ENCODE measurements around the gene VANGL2. TPM values are rescaled to one million over a fixed set of nuclear protein-coding genes. Genes with fewer than 3 reads are reported as not detected.
A peak's percentile ranks its signal among the peaks of the same experiment; 100 is the strongest.

VANGL2 gene
- total and polyA plus RNA-seq, 4 experiments from 2014 or later = not detected

DNA sequence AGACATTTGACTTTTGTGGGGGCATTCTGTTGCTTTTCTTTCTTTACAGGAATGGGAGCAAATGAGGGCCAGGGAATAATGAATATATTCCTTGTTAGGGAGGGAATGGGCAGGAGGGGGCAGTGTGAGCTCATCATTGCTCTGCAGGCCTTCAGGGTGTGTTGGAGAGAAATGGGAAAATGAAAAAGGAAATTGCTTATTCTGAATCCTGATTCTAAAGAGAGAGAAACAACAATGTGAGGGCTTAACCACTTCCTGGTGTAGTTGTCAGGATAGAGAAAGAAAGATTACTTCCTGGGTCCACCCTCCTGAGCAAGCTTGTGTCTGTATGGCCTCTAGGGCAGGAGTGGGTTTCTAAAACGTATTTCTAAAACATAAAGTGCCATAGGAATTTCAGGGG is 28.3 kb downstream of the VANGL2 start:
- ChIA-PET CTCF (ENCODE audit: partially characterized antibody) (interaction anchor here (0.7 to 5.9 kb wide), 47 partner anchors 8 to 339 kb away, joined by 3 to 115 read pairs (median 5); no protein-coding TSS in a partner anchor), POLR2A (ENCODE audit: partially characterized antibody) (interaction anchor here (0.6 to 5.2 kb wide), 31 partner anchors 9 to 278 kb away, joined by 3 to 53 read pairs (median 4); partner anchors contain the start of genes CD84, SLAMF1 and SLAMF6)
- peak overlapping the region; percentile 57 for H3K27ac ChIP-seq (ENCODE audit: low read depth, low read length)
- H3K4me1 Mint-ChIP-seq = peaks cover 49 to 63% (median 57%) of the 10 kb centered on the region in 4 donors
- no peaks in the 10 kb centered on the region for H3K36me3 ChIP-seq (ENCODE audit: insufficient read depth, low read length)
- H3K36me3 Mint-ChIP-seq = no peaks in the 10 kb centered on the region
- peak overlapping the region in 1 of 2 donors; percentile 11 for H3K4me3 ChIP-seq (ENCODE audit: low read length in 2 of 2)
- peak overlapping the region; percentile 76 to 96 (median 92) for H3K27ac Mint-ChIP-seq
- intact Hi-C loops (cut with micrococcal nuclease) = loop anchor here (1.0 to 2.0 kb wide), 6 partner anchors 56 to 179 kb away; partner anchors contain the start of gene SLAMF6
- DNase-seq = peak in 3 of 5 donors; percentile 41 to 47 (median 41)
- H3K27me3 ChIP-seq (ENCODE audit: insufficient read depth, low read length) = no peaks in the 10 kb centered on the region
- peak overlapping the region; percentile 10 to 74 (median 60) for H3K4me3 Mint-ChIP-seq
- H3K27me3 Mint-ChIP-seq = no peaks in the 10 kb centered on the region
- no peaks in the 10 kb centered on the region for H3K9me3 Mint-ChIP-seq
- H3K9me3 ChIP-seq (ENCODE audit: control insufficient read depth in 1 of 2, low read length in 2 of 2) = no peaks in the 10 kb centered on the region
- H3K4me1 ChIP-seq (ENCODE audit: insufficient read depth, low read length) = peaks cover 68% of the 10 kb centered on the region

- peak overlapping the region; percentile 57 for H3K27ac ChIP-seq (ENCODE audit: low read depth, low read length)
- peaks cover 49 to 64% (median 57%) of the 10 kb centered on the region in 4 donors for H3K4me1 Mint-ChIP-seq
- POLR2A ChIA-PET (ENCODE audit: partially characterized antibody) = interaction anchor here (0.7 to 5.2 kb wide), 30 partner anchors 9 to 278 kb away, joined by 3 to 53 read pairs (median 4); partner anchors contain the start of genes CD84, SLAMF1 and SLAMF6
- H3K27me3 Mint-ChIP-seq = no peaks in the 10 kb centered on the region
- no peaks in the 10 kb centered on the region for H3K36me3 Mint-ChIP-seq
- intact Hi-C loops (cut with micrococcal nuclease) = loop anchor here (1.0 to 2.0 kb wide), 4 partner anchors 56 to 115 kb away; no protein-coding TSS in a partner anchor
- H3K9me3 Mint-ChIP-seq = peaks cover 0 to under 1% (median 0%) of the 10 kb centered on the region in 8 donors
- DNase-seq = no peak
- peak overlapping the region in 1 of 2 donors; percentile 11 for H3K4me3 ChIP-seq (ENCODE audit: low read length in 2 of 2)
- no peaks in the 10 kb centered on the region for H3K27me3 ChIP-seq (ENCODE audit: insufficient read depth, low read length)
- no peaks in the 10 kb centered on the region for H3K36me3 ChIP-seq (ENCODE audit: insufficient read depth, low read length)
- H3K9me3 ChIP-seq (ENCODE audit: control insufficient read depth in 1 of 2, low read length in 2 of 2) = no peaks in the 10 kb centered on the region
- CTCF ChIA-PET (ENCODE audit: partially characterized antibody) = interaction anchor here (0.7 to 5.9 kb wide), 41 partner anchors 8 to 339 kb away, joined by 3 to 115 read pairs (median 5); no protein-coding TSS in a partner anchor
- peak overlapping the region; percentile 76 to 96 (median 92) for H3K27ac Mint-ChIP-seq
- H3K4me3 Mint-ChIP-seq = peak overlapping the region; percentile 21 to 75 (median 64)
- peaks cover 68% of the 10 kb centered on the region for H3K4me1 ChIP-seq (ENCODE audit: insufficient read depth, low read length)
Measured at GRCh38 chr1:160429125-160429561, 28.8 kb downstream of the VANGL2 start.

- peaks cover 0 to 7% (median 2%) of the 10 kb centered on the region in 8 donors for H3K9me3 Mint-ChIP-seq
- ChIA-PET POLR2A (ENCODE audit: partially characterized antibody) (interaction anchor here (0.7 to 5.2 kb wide), 28 partner anchors 8 to 277 kb away, joined by 3 to 53 read pairs (median 4); partner anchors contain the start of gene SLAMF6), CTCF (ENCODE audit: partially characterized antibody) (interaction anchor here (0.7 to 5.9 kb wide), 20 partner anchors 12 to 338 kb away, joined by 3 to 115 read pairs (median 7); no protein-coding TSS in a partner anchor)
- Histone ChIP-seq H3K27me3 (ENCODE audit: insufficient read depth, low read length) (no peaks in the 10 kb centered on the region), H3K9me3 (ENCODE audit: control insufficient read depth in 1 of 2, low read length in 2 of 2) (no peaks in the 10 kb centered on the region), H3K27ac (ENCODE audit: low read depth, low read length) (peak overlapping the region; percentile 57), H3K36me3 (ENCODE audit: insufficient read depth, low read length) (no peaks in the 10 kb centered on the region), H3K4me3 (ENCODE audit: low read length in 2 of 2) (no peak overlapping the region), H3K4me1 (ENCODE audit: insufficient read depth, low read length) (peaks cover 68% of the 10 kb centered on the region)
- intact Hi-C loops (cut with micrococcal nuclease) = loop anchor here (1.0 to 2.0 kb wide), 4 partner anchors 55 to 114 kb away; no protein-coding TSS in a partner anchor
- no peaks in the 10 kb centered on the region for H3K27me3 Mint-ChIP-seq
- peaks cover 0 to 2% of the 10 kb centered on the region in 2 donors for H3K36me3 Mint-ChIP-seq
- peaks cover 51 to 72% (median 58%) of the 10 kb centered on the region in 4 donors for H3K4me1 Mint-ChIP-seq
- peak overlapping the region; percentile 21 to 75 (median 65) for H3K4me3 Mint-ChIP-seq
- peak in 2 of 5 donors; percentile 36 to 41 for DNase-seq
- H3K27ac Mint-ChIP-seq = peak overlapping the region; percentile 76 to 96 (median 92)
Measured at GRCh38 chr1:160429702-160430535, 29.6 kb downstream of the VANGL2 start.

GRCh38 chr1:160431006-160431405 is 30.6 kb downstream of the VANGL2 start:
- H3K4me1 Mint-ChIP-seq = peaks cover 52 to 81% (median 60%) of the 10 kb centered on the region in 4 donors
- POLR2A ChIA-PET (ENCODE audit: partially characterized antibody) = interaction anchor here (0.8 to 5.2 kb wide), 11 partner anchors 10 to 365 kb away, joined by 3 to 53 read pairs (median 4); partner anchors contain the start of genes LY9 and SLAMF6
- CTCF ChIA-PET (ENCODE audit: partially characterized antibody) = interaction anchor here (0.9 to 5.9 kb wide), 8 partner anchors 16 to 177 kb away, joined by 3 to 115 read pairs (median 4); no protein-coding TSS in a partner anchor

GRCh38 chr1:160431571-160431970 is 31.2 kb downstream of the VANGL2 start:
- Mint-ChIP-seq H3K36me3 (peaks cover 0 to 4% of the 10 kb centered on the region in 2 donors), H3K27ac (peak overlapping the region; percentile 68 to 95 (median 80)), H3K4me3 (peak overlapping the region in 5 of 8 donors; percentile 15 to 57 (median 23)), H3K27me3 (no peaks in the 10 kb centered on the region), H3K9me3 (peaks cover 0 to 17% (median 3%) of the 10 kb centered on the region in 8 donors), H3K4me1 (peaks cover 52 to 86% (median 65%) of the 10 kb centered on the region in 4 donors)
- ChIA-PET POLR2A (ENCODE audit: partially characterized antibody) (interaction anchor here (1.1 to 5.2 kb wide), 5 partner anchors 14 to 365 kb away, joined by 3 to 35 read pairs (median 7); partner anchors contain the start of genes LY9 and SLAMF6), CTCF (ENCODE audit: partially characterized antibody) (interaction anchor here (0.9 to 5.9 kb wide), 9 partner anchors 16 to 337 kb away, joined by 3 to 115 read pairs (median 4); no protein-coding TSS in a partner anchor)
- no peaks in the 10 kb centered on the region for H3K27me3 ChIP-seq (ENCODE audit: insufficient read depth, low read length)
- H3K4me3 ChIP-seq (ENCODE audit: low read length in 2 of 2) = no peak overlapping the region
- no peaks in the 10 kb centered on the region for H3K9me3 ChIP-seq (ENCODE audit: control insufficient read depth in 1 of 2, low read length in 2 of 2)
- H3K27ac ChIP-seq (ENCODE audit: low read depth, low read length) = no peak overlapping the region
- intact Hi-C loops (cut with micrococcal nuclease) = no loop called here
- no peak for DNase-seq
- peaks cover 69% of the 10 kb centered on the region for H3K4me1 ChIP-seq (ENCODE audit: insufficient read depth, low read length)
- no peaks in the 10 kb centered on the region for H3K36me3 ChIP-seq (ENCODE audit: insufficient read depth, low read length)

More at GRCh38 chr1:160431006-160431405, 30.6 kb downstream of the VANGL2 start:
- Histone ChIP-seq H3K36me3 (ENCODE audit: insufficient read depth, low read length) (no peaks in the 10 kb centered on the region), H3K9me3 (ENCODE audit: control insufficient read depth in 1 of 2, low read length in 2 of 2) (no peaks in the 10 kb centered on the region), H3K27me3 (ENCODE audit: insufficient read depth, low read length) (no peaks in the 10 kb centered on the region), H3K27ac (ENCODE audit: low read depth, low read length) (no peak overlapping the region), H3K4me1 (ENCODE audit: insufficient read depth, low read length) (peaks cover 68% of the 10 kb centered on the region), H3K4me3 (ENCODE audit: low read length in 2 of 2) (no peak overlapping the region)
- Mint-ChIP-seq H3K27ac (peak overlapping the region; percentile 69 to 94 (median 80)), H3K4me3 (peak overlapping the region in 4 of 8 donors; percentile 4 to 39 (median 19)), H3K27me3 (no peaks in the 10 kb centered on the region), H3K36me3 (peaks cover 0 to 4% of the 10 kb centered on the region in 2 donors), H3K9me3 (peaks cover 0 to 16% (median 3%) of the 10 kb centered on the region in 8 donors)
- DNase-seq = no peak
- intact Hi-C loops (cut with micrococcal nuclease) = no loop called here

- Histone ChIP-seq H3K36me3 (ENCODE audit: insufficient read depth, low read length) (no peaks in the 10 kb centered on the region), H3K27ac (ENCODE audit: low read depth, low read length) (peak overlapping the region; percentile 24), H3K4me1 (ENCODE audit: insufficient read depth, low read length) (peaks cover 70% of the 10 kb centered on the region), H3K9me3 (ENCODE audit: control insufficient read depth in 1 of 2, low read length in 2 of 2) (no peaks in the 10 kb centered on the region), H3K4me3 (ENCODE audit: low read length in 2 of 2) (no peak overlapping the region), H3K27me3 (ENCODE audit: insufficient read depth, low read length) (no peaks in the 10 kb centered on the region)
- peak overlapping the region in 6 of 8 donors; percentile 47 to 73 (median 64) for H3K4me3 Mint-ChIP-seq
- peaks cover 56 to 93% (median 71%) of the 10 kb centered on the region in 4 donors for H3K4me1 Mint-ChIP-seq
- POLR2A ChIA-PET (ENCODE audit: partially characterized antibody) = interaction anchor here (0.6 to 5.2 kb wide), 9 partner anchors 13 to 364 kb away, joined by 3 to 35 read pairs (median 3); partner anchors contain the start of genes LY9 and SLAMF6
- H3K27me3 Mint-ChIP-seq = no peaks in the 10 kb centered on the region
- H3K9me3 Mint-ChIP-seq = peaks cover 0 to 17% (median 3%) of the 10 kb centered on the region in 8 donors
- peak overlapping the region; percentile 72 to 95 (median 87) for H3K27ac Mint-ChIP-seq
- peaks cover 0 to 4% of the 10 kb centered on the region in 2 donors for H3K36me3 Mint-ChIP-seq
- DNase-seq = peak in 2 of 5 donors; percentile 33 to 40
- CTCF ChIA-PET (ENCODE audit: partially characterized antibody) = interaction anchor here (1.0 to 5.9 kb wide), 6 partner anchors 23 to 336 kb away, joined by 3 to 115 read pairs (median 4); no protein-coding TSS in a partner anchor
- intact Hi-C loops (cut with micrococcal nuclease) = no loop called here
Measured at GRCh38 chr1:160432371-160432786, 32.0 kb downstream of the VANGL2 start.
